Testis (tissue), 5 donors: ENCODE data around the gene KRTAP3-2. TPM values are rescaled to one million over a fixed set of nuclear protein-coding genes. Genes with fewer than 3 reads are reported as not detected.
"Not testable (repeated sequence)": the region's sequence is repeated elsewhere in the genome, so short reads cannot be mapped to it uniquely, and the experiment has no call there.

Source experiments
- DNase-seq: peaks from one replicate; pipeline ENCODE4 v3.0.0-alpha.2; 2019
- H3K27ac ChIP-seq, 2 donors: fragments of 200-600 bp; sonication (generic); one replicate each; pipeline ENCODE4 v1.5.1; 2019
- H3K27me3 ChIP-seq: fragments of 200-600 bp; sonication (generic); one replicate; pipeline ENCODE4 v1.5.1; 2019
- H3K36me3 ChIP-seq: fragments of 200-600 bp; sonication (generic); one replicate; pipeline ENCODE4 v1.5.1; 2017; ENCODE audit warnings: low read depth; ENCODE audit errors: missing control alignments
- H3K4me1 ChIP-seq: fragments of 200-600 bp; sonication (generic); one replicate; pipeline ENCODE4 v1.5.1; 2019
- H3K4me3 ChIP-seq, 2 donors: fragments of 200-600 bp; sonication (generic); one replicate each; pipeline ENCODE4 v1.5.1; 2017 to 2019
- H3K9me3 ChIP-seq: fragments of 200-600 bp; sonication (generic); one replicate; pipeline ENCODE4 v1.5.1; 2017
- POLR2A ChIP-seq: fragments of 450-650 bp; IDR thresholded peaks from one replicate; pipeline ENCODE4 v1.6.1; 2017; ENCODE audit warnings: antibody characterized with exemption, mild to moderate bottlenecking, moderate library complexity
- WGBS, 2 donors: methylation state at CpG; one replicate each; pipeline ENCODE4 v1.1.5; 2018; 5-methylcytosine and 5-hydroxymethylcytosine counted together
- intact Hi-C: fragments of 100-400 bp; cut with DNase I; formaldehyde crosslinking; loops from one replicate; pipeline ENCODE4 v1.15.1; 2023; ENCODE audit warnings: low total_unique reads
- long read RNA-seq, 2 donors: transcript quantifications; one replicate each; lab custom pipeline, GENCODE V29; 2026
- polyA plus RNA-seq: library from polyadenylated mRNA; stranded (reverse); fragments of 350-450 nt; fragmentation: Illumina TruSeq; extraction: RNeasy Lipid Tissue Mini Kit (QIAGEN cat#74804); gene quantifications from one replicate; pipeline ENCODE4 v1.2.3, GENCODE V29; 2014; ENCODE audit warnings: low read depth, low replicate concordance; ENCODE audit not compliant: insufficient read depth
- total RNA-seq, 2 donors: library from RNA; depleted of rRNA; stranded (reverse); fragments of >200 nt; gene quantifications; one replicate each; pipeline ENCODE4 v1.2.3, GENCODE V29; 2016
- TF ChIP-seq, protein P1 (sequence below), 3 experiments: fragments of 450-650 bp in 2 of 3; fragments of 200-600 bp in 1 of 3; sonication (generic) in 1 of 3; IDR thresholded peaks; one replicate each; pipeline ENCODE4 v1.5.1; 2016 to 2019; ENCODE audit warnings: antibody characterized with exemption in 3 of 3, mild to moderate bottlenecking in 2 of 3, moderate library complexity in 1 of 3

KRTAP3-2 gene
- not detected for total RNA-seq
- polyA plus RNA-seq = not detected
- long read RNA-seq, donor 1 = 0 reads
- long read RNA-seq, donor 2 = 0 reads

DNA sequence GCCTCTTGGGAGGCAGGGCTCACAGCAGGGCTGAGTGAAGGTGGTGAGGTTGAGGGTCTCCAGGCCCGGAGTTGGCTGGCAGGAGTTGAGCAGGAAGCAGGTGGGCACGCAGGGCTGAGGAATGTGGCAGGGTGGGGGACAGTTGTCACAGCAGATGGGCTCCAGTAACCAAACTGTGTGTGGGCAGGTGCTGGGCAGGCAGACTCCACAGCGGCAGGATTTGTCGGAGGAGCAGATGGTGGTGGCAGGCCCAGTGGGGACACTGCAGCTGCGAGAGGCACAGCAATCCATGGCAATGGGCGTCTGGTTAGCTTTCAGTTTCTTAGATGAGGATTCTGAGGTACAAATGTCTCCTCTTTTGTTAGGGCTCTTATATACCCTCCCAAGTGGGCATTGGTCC is at the start of gene KRTAP3-2:
Gene KRTAP3-2 (minus strand): TSS at position 344 of the 400 bp plus-strand sequence. CDS start 53 bp downstream, at position 291.
- H3K9me3 ChIP-seq, H3K27ac ChIP-seq, H3K27me3 ChIP-seq, H3K36me3 ChIP-seq, H3K4me1 ChIP-seq, DNase-seq, H3K4me3 ChIP-seq, intact Hi-C loops: not testable (repeated sequence)
- 91 to 94% methylated on average over 6 of the region's 6 CpGs for WGBS, 2 donors

DNA sequence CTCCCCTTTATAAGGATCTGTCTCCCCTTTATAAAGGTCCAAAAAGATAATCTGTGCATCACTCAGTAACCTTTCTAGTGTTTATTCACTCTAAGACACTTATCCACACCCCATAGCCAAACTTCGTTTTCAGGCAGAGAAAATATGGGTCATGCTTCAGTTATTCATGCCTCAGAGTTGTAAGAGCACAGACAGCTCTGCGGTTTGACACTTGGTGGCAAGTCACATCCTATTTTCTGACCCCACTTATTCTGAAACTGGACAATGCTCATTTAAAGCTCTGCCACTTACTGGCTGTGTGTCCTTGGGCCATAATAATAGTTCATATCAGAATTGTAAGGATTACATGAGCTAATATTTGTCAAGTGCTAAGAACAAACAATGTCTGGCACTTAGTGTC is 49.4 kb upstream of the KRTAP3-2 start:
- H3K4me1 ChIP-seq = no peaks in the 10 kb centered on the region
- intact Hi-C loops = no loop called here
- no peak overlapping the region for H3K27ac ChIP-seq
- no peaks in the 10 kb centered on the region for H3K9me3 ChIP-seq
- no peaks in the 10 kb centered on the region for H3K36me3 ChIP-seq
- no peaks in the 10 kb centered on the region for H3K27me3 ChIP-seq
- TF ChIP-seq, protein P1, sequence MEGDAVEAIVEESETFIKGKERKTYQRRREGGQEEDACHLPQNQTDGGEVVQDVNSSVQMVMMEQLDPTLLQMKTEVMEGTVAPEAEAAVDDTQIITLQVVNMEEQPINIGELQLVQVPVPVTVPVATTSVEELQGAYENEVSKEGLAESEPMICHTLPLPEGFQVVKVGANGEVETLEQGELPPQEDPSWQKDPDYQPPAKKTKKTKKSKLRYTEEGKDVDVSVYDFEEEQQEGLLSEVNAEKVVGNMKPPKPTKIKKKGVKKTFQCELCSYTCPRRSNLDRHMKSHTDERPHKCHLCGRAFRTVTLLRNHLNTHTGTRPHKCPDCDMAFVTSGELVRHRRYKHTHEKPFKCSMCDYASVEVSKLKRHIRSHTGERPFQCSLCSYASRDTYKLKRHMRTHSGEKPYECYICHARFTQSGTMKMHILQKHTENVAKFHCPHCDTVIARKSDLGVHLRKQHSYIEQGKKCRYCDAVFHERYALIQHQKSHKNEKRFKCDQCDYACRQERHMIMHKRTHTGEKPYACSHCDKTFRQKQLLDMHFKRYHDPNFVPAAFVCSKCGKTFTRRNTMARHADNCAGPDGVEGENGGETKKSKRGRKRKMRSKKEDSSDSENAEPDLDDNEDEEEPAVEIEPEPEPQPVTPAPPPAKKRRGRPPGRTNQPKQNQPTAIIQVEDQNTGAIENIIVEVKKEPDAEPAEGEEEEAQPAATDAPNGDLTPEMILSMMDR (IDR thresholded peaks at IDR 0.05) = no peak
- no peak for TF ChIP-seq POLR2A
- WGBS, 2 donors = 53 to 71% methylated on average over 2 of the region's 2 CpGs
- DNase-seq = no peak
- H3K4me3 ChIP-seq = no peak overlapping the region

DNA sequence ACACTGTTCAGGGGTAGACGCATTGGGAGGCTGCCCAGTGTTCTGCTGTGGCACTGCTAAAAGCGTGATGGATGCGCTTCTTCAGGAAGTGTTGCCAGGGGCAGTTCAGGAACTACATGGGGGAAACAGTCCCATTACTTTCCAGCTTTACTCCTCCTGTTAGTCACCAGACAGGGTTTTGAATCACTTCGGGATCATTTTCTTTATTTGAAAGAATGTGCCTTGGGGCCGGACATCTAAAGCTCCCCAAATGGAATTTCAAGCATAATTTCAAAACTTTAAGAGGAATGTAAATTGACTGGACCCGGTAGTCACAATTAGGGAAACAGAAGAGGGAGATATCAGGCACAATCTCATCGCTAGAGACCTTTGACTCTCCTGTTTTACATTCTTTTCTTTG is 48.7 kb upstream of the KRTAP3-2 start:
- no peak for DNase-seq
- Histone ChIP-seq H3K4me3 (no peak overlapping the region), H3K4me1 (no peaks in the 10 kb centered on the region), H3K36me3 (no peaks in the 10 kb centered on the region), H3K9me3 (no peaks in the 10 kb centered on the region), H3K27me3 (no peaks in the 10 kb centered on the region), H3K27ac (no peak overlapping the region)
- WGBS, 2 donors = 60 to 66% methylated on average over 7 of the region's 7 CpGs
- intact Hi-C loops = no loop called here
- TF ChIP-seq, protein P1 (IDR thresholded peaks at IDR 0.05) = no peak
- no peak for TF ChIP-seq POLR2A

DNA sequence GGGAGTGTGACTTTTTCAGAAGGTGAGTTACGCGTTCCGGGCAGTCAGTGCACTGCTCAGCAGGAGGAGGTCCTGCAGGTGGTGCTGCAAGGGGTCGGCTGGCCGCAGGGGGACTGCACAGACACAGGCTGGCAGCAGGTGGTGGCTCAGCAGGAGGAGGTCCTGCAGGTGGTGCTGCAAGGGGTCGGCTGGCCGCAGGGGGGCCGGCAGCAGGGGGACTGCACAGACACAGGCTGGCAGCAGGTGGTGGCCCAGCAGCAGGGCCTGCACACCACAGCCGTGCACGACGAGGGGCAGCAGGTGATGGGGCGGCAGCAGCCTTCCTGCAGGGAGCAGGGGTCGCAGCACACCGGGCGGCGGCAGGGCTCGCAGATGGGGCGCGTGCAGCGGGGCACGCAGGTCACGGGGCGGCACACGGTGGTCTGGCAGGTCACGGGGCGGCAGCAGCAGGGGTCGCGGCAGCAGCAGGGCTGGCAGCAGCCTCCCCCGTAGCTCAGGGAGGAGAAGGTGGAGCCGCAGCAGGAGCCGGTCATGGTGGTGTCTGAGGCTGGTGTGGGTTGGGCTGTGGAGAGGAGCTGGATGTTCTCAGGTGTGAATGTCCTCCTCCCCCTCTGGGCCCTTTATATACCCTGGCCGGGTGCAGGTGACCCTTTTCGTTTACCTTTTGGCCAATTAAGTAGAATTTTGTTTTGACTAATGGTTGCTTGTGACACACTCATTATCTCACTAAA is 47.2 kb upstream of the KRTAP3-2 start, which contains the start of gene KRTAP2-1:
Gene KRTAP2-1 (minus strand): TSS at position 582 of the 731 bp plus-strand sequence. CDS start 49 bp downstream, at position 533.
- H3K36me3 ChIP-seq, H3K27me3 ChIP-seq, intact Hi-C loops, H3K9me3 ChIP-seq, H3K4me1 ChIP-seq, H3K4me3 ChIP-seq, DNase-seq, H3K27ac ChIP-seq: not testable (repeated sequence)
- WGBS, 2 donors = 41 to 63% methylated on average over 7 to 11 of the region's 33 CpGs

DNA sequence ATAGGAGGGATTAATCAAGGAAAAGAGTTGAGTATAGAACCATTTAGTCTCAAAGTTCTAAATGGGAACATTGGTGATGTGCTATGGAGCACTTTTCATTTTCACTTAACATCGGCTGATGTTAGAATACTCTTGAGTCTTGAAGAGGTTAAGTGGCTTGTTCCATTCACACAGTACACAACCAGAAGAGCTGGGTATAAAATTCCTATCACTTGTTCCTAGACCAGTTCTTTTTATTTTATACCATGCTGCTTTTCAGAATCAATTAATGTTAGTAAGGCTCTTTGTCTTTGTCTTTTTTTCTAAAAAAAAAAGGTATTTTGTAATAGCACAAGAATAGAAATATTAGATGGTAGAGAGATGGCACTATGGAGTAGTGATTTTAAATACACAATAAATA is 43.2 kb upstream of the KRTAP3-2 start:
- WGBS, 2 donors = 100% methylated on average over 1 of the region's 1 CpG
- no peak overlapping the region for H3K4me3 ChIP-seq

DNA sequence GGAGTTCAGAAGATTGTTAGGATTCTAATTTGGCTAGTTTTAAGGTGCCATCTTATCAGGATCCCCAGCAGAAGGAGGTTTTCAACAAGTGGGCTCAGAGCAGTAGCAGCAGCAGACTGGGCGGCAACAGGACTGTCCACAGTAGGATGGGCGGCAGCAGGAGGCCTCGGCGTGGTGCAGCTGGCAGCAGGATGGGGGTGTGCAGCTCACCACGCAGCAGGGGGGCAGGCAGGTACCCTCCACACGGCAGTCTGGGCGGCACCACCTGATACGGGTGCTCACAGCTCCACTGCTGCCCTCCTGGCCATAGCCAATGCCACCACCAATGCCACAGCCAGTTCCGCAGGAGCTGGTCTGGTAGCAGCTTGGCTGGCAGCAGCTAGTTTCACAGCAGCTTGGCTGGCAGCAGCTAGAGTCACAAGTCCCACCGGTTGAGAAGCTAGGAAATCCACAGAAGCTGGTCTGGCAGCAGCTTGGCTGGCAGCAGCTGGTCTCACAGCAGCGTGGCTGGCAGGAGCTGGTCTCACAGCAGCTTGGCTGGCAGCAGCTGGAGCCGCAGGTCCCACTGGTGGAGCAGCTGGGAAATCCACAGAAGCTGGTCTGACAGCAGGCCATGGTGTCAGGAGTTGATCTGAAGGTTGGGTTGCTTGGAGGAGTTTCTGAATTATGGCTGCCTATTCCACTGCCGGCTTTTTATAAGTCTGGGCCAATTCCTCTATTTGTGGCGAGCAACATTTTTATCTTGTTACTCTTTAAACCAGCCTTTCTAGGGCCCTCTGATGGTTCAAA is 41.3 kb upstream of the KRTAP3-2 start, which contains the start of gene KRTAP1-1:
Gene KRTAP1-1 (minus strand): TSS at position 668 of the 789 bp plus-strand sequence. CDS start 53 bp downstream, at position 615.
- DNase-seq, H3K36me3 ChIP-seq, H3K4me1 ChIP-seq, H3K9me3 ChIP-seq, intact Hi-C loops, H3K4me3 ChIP-seq, H3K27me3 ChIP-seq, H3K27ac ChIP-seq: not testable (repeated sequence)
- WGBS, 2 donors = 63 to 85% methylated on average over 2 to 11 of the region's 14 CpGs

More for the DNA sequence above, 43.2 kb upstream of the KRTAP3-2 start:
- Histone ChIP-seq H3K4me1 (no peaks in the 10 kb centered on the region), H3K36me3 (no peaks in the 10 kb centered on the region), H3K9me3 (no peaks in the 10 kb centered on the region), H3K27ac (no peak overlapping the region), H3K27me3 (no peaks in the 10 kb centered on the region)
- TF ChIP-seq, protein P1 (IDR thresholded peaks at IDR 0.05) = no peak
- no peak for TF ChIP-seq POLR2A
- intact Hi-C loops = no loop called here
- no peak for DNase-seq
